MM.1S (cell line): Measurements from ENCODE around the gene ZCWPW1.

Experiments
- DNase-seq: peaks from one replicate; pipeline ENCODE4 v3.0.0-alpha.2; 2015
- H2AFZ ChIP-seq: fragments of 300-600 bp; sonication (generic); 2 replicates; pipeline ENCODE4 v1.6.0; 2016; ENCODE audit warnings: antibody characterized with exemption, low read length
- H3F3A ChIP-seq: fragments of 300-600 bp; sonication (generic); 2 replicates; pipeline ENCODE4 v1.6.1; 2016; ENCODE audit warnings: mild to moderate bottlenecking, antibody characterized with exemption, low read length, moderate library complexity, mixed read lengths; ENCODE audit not compliant: insufficient read depth
- H3K27ac ChIP-seq: fragments of 300-600 bp; sonication (generic); 2 replicates; pipeline ENCODE4 v1.5.1; 2016; ENCODE audit warnings: mild to moderate bottlenecking, low read length
- H3K27me3 ChIP-seq: fragments of 300-600 bp; sonication (generic); replicated peaks from 2 replicates; pipeline ENCODE4 v1.6.0; 2016; ENCODE audit warnings: low read length; ENCODE audit not compliant: insufficient read depth
- H3K36me3 ChIP-seq: fragments of 300-600 bp; sonication (generic); replicated peaks from 2 replicates; pipeline ENCODE4 v1.6.1; 2016; ENCODE audit warnings: mild to moderate bottlenecking, low read length, mixed read lengths; ENCODE audit not compliant: insufficient read depth
- H3K4me1 ChIP-seq: fragments of 300-600 bp; sonication (generic); 2 replicates; pipeline ENCODE4 v1.6.1; 2016; ENCODE audit warnings: low read length, mixed read lengths
- H3K4me2 ChIP-seq: fragments of 300-600 bp; sonication (generic); 2 replicates; pipeline ENCODE4 v1.6.0; 2016; ENCODE audit warnings: low read depth, low read length
- H3K4me3 ChIP-seq: fragments of 300-600 bp; sonication (generic); 2 replicates; pipeline ENCODE4 v1.5.1; 2016; ENCODE audit warnings: low read length, mixed read lengths
- H3K79me2 ChIP-seq: fragments of 300-600 bp; sonication (generic); 2 replicates; pipeline ENCODE4 v1.6.1; 2016; ENCODE audit warnings: mixed run types, low read length, mixed read lengths
- H3K9ac ChIP-seq: fragments of 300-600 bp; sonication (generic); 2 replicates; pipeline ENCODE4 v1.6.1; 2016; ENCODE audit warnings: low read length, mixed read lengths
- H3K9me2 ChIP-seq: fragments of 300-600 bp; sonication (generic); replicated peaks from 2 replicates; pipeline ENCODE4 v1.6.1; 2016; ENCODE audit warnings: mild to moderate bottlenecking, low read length, mixed read lengths; ENCODE audit not compliant: insufficient read depth
- H3K9me3 ChIP-seq: fragments of 300-600 bp; sonication (generic); replicated peaks from 2 replicates; pipeline ENCODE4 v1.6.1; 2016; ENCODE audit warnings: mild to moderate bottlenecking, low read length, mixed read lengths; ENCODE audit not compliant: insufficient read depth
- H4K20me1 ChIP-seq: fragments of 300-600 bp; sonication (generic); 2 replicates; pipeline ENCODE4 v1.6.1; 2016; ENCODE audit warnings: mild to moderate bottlenecking, low read length, moderate library complexity, mixed read lengths; ENCODE audit not compliant: insufficient read depth
- CTCF ChIP-seq: fragments of 300-600 bp; sonication (generic); IDR thresholded peaks from 2 replicates; pipeline ENCODE4 v1.5.1; 2016; ENCODE audit warnings: antibody characterized with exemption, low read length, mixed read lengths
- EZH2 ChIP-seq: fragments of 300-600 bp; sonication (generic); optimal IDR thresholded peaks from 2 replicates; pipeline ENCODE3; 2017; ENCODE audit warnings: low read depth, mild to moderate bottlenecking, antibody characterized with exemption, low read length, mixed read lengths
- EZH2phosphoT487 ChIP-seq: fragments of 300-600 bp; sonication (generic); IDR thresholded peaks from 2 replicates; pipeline ENCODE4 v1.6.1; 2018; ENCODE audit warnings: antibody characterized with exemption, low read length

The ZCWPW1 gene

GRCh38 chr7:100351657-100352058, 76.8 kb downstream of the ZCWPW1 start:
- Histone ChIP-seq H3K9me3 (no peaks in the 10 kb centered on the region), H3K27me3 (no peaks in the 10 kb centered on the region), H3K79me2 (peaks cover 16% of the 10 kb centered on the region), H4K20me1 (0 out of 2 replicates have a peak, but pooled peaks cover 2% of the 10 kb centered on the region), H3K27ac (no peak overlapping the region), H3K4me3 (no peak overlapping the region), H2AFZ (no peak overlapping the region), H3K9ac (no peak overlapping the region), H3K9me2 (no peaks in the 10 kb centered on the region), H3F3A (no peaks in the 10 kb centered on the region), H3K4me2 (no peak overlapping the region), H3K36me3 (no peaks in the 10 kb centered on the region; the same call in none of the 2 replicates), H3K4me1 (no peaks in the 10 kb centered on the region)
- TF ChIP-seq EZH2 (no peak), EZH2phosphoT487 (no peak), CTCF (no peak)
- no peak for DNase-seq
